Heart left ventricle (tissue), 13 donors: ENCODE data around the gene CDK3.

Experiments
- CTCF ChIP-seq, 12 donors: fragments of 200-600 bp; sonication (generic) in 4 of 12; IDR thresholded peaks; one replicate each; pipeline versions ENCODE4 v1.5.0 to v1.8.0; 2018 to 2022; ENCODE audit warnings: antibody characterized with exemption in 12 of 12, mild to moderate bottlenecking in 5 of 12
- POLR2A ChIP-seq, 2 donors: fragments of 450-650 bp; IDR thresholded peaks; one replicate each; pipeline ENCODE4 v1.6.1; 2017; ENCODE audit warnings: antibody characterized with exemption in 2 of 2, mild to moderate bottlenecking in 2 of 2, moderate library complexity in 2 of 2
- donor health status: ischemic (EF 13 %, LVEDD 7.1; RV severe dilation, severe dysfunction).
- donor health status: DM: no; HTN: yes; CAD: no.
- donor health status: DM: no; HTN: no; CAD: no.
- donor health status: ischemic (EF 25% LVEDD 6.9; RV normal size, moderate dysfunction).
- donor health status: ischemic (EF 25% LVEDD 5.7; RV mildly dilated, moderate dysfunction).
- donor health status: ischemic (EF 35%, LVEDD 5.7; RV mildly dilated, moderate dysfunction).
- donor health status: nonischemic (EF 11% LVEDD 7.7; RV severe dilation, severe dysfunction).
- donor health status: DM: yes; HTN: yes; CAD: no.
- donor health status: PGD.
- donor health status: ischemic (EF 29% LVEDD 5.4; RV normal size, mild dysfunction).
- donor health status: nonischemic (EF 23%, LVEDD 6.1; RV moderate dilation, normal function).

- no peak for TF ChIP-seq CTCF (IDR thresholded peaks at IDR 0.05)
- TF ChIP-seq POLR2A (IDR thresholded peaks at IDR 0.05): no peak
Measured at GRCh38 chr17:75998327-75998795, 2.3 kb upstream of the CDK3 start.
